ENCODE measurements around the gene ABCA1.

Gene ABCA1

GRCh38 chr9:104971511-104971910, 43.6 kb upstream of the ABCA1 start:
- no peak for TF ChIP-seq CTCF (IDR thresholded peaks at IDR 0.05; ENCODE audit: low read depth, low read length)
- H3K4me3 ChIP-seq (ENCODE audit: low read depth, low read length), result no peak overlapping the region

- no peak for TF ChIP-seq CTCF (IDR thresholded peaks at IDR 0.05; ENCODE audit: low read depth, low read length)
- H3K4me3 ChIP-seq (ENCODE audit: low read depth, low read length), result no peak overlapping the region
Observed at GRCh38 chr9:104970271-104970987, 42.5 kb upstream of the ABCA1 start.

- no peak for TF ChIP-seq CTCF (IDR thresholded peaks at IDR 0.05; ENCODE audit: low read depth, low read length)
- no peak overlapping the region; the same call in 1 of the 2 replicates for H3K4me3 ChIP-seq (ENCODE audit: low read depth, low read length)
Observed at GRCh38 chr9:104969116-104969515, 41.2 kb upstream of the ABCA1 start.

- TF ChIP-seq CTCF (IDR thresholded peaks at IDR 0.05; ENCODE audit: low read depth, low read length), result no peak
- H3K4me3 ChIP-seq (ENCODE audit: low read depth, low read length), result peak overlapping the region; percentile 89
Observed at GRCh38 chr9:104968025-104968982, 40.3 kb upstream of the ABCA1 start.

- H3K4me3 ChIP-seq (ENCODE audit: low read depth, low read length), result no peak overlapping the region
- TF ChIP-seq CTCF (IDR thresholded peaks at IDR 0.05; ENCODE audit: low read depth, low read length), result no peak
Observed at GRCh38 chr9:104963076-104963475, 35.1 kb upstream of the ABCA1 start.

GRCh38 chr9:104961701-104962359, 33.9 kb upstream of the ABCA1 start:
- no peak for TF ChIP-seq CTCF (IDR thresholded peaks at IDR 0.05; ENCODE audit: low read depth, low read length)
- no peak overlapping the region for H3K4me3 ChIP-seq (ENCODE audit: low read depth, low read length)
